Measurements from ENCODE around the gene AKAP13.
"Not testable (repeated sequence)": the region's sequence is repeated elsewhere in the genome, so short reads cannot be mapped to it uniquely, and the experiment has no call there.

Gene AKAP13, protein sequence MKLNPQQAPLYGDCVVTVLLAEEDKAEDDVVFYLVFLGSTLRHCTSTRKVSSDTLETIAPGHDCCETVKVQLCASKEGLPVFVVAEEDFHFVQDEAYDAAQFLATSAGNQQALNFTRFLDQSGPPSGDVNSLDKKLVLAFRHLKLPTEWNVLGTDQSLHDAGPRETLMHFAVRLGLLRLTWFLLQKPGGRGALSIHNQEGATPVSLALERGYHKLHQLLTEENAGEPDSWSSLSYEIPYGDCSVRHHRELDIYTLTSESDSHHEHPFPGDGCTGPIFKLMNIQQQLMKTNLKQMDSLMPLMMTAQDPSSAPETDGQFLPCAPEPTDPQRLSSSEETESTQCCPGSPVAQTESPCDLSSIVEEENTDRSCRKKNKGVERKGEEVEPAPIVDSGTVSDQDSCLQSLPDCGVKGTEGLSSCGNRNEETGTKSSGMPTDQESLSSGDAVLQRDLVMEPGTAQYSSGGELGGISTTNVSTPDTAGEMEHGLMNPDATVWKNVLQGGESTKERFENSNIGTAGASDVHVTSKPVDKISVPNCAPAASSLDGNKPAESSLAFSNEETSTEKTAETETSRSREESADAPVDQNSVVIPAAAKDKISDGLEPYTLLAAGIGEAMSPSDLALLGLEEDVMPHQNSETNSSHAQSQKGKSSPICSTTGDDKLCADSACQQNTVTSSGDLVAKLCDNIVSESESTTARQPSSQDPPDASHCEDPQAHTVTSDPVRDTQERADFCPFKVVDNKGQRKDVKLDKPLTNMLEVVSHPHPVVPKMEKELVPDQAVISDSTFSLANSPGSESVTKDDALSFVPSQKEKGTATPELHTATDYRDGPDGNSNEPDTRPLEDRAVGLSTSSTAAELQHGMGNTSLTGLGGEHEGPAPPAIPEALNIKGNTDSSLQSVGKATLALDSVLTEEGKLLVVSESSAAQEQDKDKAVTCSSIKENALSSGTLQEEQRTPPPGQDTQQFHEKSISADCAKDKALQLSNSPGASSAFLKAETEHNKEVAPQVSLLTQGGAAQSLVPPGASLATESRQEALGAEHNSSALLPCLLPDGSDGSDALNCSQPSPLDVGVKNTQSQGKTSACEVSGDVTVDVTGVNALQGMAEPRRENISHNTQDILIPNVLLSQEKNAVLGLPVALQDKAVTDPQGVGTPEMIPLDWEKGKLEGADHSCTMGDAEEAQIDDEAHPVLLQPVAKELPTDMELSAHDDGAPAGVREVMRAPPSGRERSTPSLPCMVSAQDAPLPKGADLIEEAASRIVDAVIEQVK (N-terminal part only)

DNA sequence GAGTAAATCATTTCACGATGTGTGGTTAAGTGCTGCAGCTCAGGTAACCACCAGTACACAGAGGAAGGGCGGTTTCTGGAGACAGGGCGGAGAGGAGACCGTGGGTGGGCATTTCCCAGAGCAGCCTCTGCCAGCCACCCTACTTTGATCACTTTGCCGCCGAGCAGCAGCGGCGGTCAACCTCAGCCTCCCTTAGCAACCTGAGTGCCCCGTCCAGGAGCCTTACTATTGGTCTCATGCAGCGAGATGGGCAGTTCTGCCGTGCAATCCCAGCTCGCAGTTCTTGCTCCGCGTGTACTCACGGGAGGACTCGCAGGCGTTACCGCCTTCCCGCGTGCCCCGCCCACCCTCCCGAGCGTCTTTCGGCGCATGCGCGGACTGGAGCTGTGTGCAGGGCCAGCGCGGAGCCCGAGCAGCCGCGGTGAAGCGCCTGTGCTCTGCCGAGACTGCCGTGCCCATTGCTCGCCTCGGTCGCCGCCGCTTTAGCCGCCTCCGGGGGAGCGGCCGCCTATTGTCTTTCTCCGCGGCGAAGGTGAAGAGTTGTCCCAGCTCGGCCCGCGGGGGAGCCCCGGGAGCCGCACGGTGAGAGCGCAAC lies at the start of gene AKAP13:
TSS of gene AKAP13 (plus strand) at position 387 of the 595 bp plus-strand sequence. CDS start 105,118 bp downstream, outside the sequence.
- peak; percentile 95 for DNase-seq

DNA sequence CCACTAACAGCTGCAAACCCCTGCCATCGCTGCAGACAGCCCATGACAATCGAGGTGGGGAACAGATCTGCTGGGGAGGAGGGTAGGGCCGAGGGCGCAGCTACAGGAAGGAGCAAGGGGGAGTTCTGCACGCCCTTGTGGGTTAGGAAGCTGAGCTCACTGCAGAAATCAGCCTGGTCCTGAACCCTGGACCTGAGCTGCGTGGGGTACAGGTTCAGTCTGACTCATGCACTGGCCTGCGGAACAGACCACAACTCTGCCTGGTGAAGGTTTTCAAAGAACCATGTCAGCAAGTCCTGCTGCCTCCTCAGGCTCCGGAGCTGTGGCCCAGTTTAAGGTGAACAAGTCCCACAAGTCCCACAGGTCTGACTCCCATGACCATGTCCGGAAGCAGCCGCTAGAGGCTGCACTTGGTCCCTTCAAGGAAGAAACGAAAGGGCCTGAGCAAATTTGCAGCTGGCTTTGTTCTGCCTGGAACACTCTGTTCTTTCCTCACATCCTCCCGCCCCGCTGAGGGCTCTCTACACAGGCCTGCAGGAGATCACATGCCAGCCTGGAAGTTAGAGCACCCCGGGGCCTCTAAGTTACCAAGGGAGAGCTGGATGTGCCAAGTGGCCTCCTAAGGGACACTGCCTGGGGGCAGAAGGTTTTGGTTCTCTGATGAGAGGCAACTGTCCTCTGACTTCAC lies 49.4 kb upstream of the AKAP13 start:
- peak; percentile 46 for DNase-seq

DNA sequence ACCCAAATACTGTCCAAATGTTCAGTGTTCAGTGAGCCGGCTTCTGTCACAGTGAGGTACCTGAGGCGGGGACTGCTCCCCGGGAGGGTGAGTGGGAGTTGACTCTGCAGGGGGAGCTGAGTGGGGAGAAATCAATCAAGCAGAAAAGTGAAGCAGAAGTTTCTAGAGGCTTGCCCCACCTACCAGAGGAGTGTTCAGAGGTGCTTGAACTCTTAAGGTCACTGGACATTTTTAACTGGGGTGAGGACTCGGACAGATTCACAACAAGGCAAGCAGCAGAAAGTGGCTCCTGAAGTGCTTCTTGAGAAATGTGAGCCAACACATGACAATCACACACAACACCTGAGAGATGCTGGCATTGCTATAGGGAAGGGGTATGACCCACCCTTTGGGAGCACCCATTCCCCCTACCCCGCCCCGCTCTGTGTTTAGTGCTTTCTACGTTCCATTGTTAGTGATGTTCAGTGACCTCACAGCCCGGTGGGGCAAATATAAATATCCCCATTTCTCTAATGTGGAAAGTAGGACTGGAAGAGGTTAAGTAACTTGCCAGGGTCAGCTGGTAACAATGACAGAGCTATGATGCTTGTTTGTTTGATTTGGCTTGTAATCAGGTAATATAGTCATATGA lies 48.6 kb upstream of the AKAP13 start:
- DNase-seq: no peak

DNA sequence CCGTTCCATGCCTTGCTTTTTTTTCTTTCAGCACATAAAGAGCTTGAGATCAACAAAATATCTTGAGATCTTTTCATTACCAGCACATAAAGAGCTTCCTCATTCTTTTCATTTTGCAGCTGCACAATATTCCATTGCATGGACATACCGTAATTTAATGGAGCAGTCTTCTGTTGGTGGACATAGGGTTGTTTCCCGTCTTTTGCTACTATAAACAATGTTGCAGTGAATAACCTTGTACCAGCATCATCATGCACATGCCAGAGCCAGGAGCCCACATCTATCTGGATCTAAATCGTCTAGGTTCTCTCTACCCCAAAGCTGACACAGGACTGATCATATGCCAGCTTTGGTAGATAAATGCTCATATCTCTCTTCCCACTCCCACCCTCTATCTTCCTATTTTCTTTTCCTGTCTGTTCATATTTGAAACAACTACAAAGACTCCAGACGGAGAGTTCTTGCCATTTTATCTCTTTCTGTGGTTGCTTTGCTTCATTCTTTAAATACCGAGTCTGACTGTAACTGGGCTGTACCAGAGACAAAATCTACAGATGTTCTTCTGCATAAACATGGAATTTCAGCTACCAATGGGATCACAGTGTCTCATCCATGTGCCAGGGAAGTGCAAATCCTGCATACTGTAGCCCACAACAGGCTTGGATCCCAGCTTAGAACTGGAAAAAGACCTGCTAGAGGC lies 47.1 kb upstream of the AKAP13 start:
- no peak for DNase-seq

DNA sequence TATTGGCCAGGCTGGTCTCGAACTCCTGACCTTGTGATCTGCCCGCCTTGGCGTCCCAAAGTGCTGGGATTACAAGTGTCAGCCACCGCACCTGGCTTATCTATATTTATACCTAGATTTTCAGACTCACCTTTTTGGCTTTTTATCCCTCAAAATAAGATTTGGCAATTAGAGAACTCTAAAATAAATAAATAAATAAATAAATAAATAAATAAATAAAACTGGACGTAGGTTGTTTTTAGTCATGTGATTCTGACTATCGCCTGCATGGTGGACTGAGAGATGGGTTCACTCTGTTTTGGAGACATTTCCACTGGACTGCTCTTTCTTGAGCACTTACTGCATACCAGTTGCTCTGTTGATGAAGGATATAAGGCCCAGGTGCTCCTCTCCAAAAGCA lies 46.2 kb upstream of the AKAP13 start:
- no peak for DNase-seq

DNA sequence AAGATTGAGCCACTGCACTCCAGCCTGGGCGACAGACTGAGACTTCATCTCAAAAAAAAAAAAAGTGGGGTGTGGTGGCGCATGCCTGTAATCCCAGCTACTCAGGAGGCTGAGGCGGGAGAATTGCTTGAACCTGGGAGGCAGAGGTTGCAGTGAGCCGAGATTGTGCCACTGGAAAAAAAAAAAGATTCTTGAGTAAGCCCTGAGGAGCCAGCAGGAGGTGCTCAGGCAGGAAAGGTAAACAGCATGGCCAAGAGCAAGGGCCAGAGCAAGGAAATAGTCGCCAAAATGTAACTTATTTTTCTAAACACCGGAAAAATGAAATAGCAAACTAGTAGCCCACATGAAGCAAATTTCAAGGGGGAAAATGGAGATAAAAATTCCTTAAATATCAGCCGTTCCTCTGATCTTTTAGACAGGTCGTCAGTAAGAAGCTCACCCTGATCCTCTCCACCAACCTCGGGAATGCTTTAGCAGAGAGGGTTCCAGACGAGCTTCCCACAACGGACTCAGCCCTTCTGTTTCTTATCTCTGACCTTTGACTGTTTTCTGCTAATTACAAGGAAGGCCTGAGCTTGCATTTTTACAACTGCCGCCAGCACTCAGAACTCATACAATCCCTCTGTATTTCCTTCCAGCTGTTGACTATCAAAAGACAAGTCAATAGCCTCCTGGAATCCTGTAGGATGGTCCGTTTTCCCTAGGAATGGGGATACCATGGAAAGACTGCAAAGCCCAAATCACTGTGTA lies 45.0 kb upstream of the AKAP13 start:
- no peak for DNase-seq

DNA sequence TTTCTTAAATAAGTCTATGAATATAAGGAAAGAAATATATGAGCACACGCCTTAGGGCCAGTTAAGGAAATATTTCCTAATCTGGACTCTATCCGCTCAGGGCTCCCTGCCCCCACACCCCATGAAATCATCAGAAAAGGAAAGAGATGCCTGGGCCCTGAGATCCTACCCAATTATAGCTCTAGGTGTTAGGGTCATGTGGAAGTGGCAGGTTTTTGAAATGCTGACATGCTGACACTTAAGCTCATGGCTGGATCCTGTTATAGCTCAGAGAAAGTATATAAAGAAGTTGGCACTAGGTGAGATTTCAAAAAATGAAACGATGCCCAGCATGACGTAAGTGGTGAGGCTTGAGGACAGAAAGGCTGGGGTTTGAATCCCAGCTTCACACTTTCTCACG lies 43.5 kb upstream of the AKAP13 start:
- DNase-seq: no peak

DNA sequence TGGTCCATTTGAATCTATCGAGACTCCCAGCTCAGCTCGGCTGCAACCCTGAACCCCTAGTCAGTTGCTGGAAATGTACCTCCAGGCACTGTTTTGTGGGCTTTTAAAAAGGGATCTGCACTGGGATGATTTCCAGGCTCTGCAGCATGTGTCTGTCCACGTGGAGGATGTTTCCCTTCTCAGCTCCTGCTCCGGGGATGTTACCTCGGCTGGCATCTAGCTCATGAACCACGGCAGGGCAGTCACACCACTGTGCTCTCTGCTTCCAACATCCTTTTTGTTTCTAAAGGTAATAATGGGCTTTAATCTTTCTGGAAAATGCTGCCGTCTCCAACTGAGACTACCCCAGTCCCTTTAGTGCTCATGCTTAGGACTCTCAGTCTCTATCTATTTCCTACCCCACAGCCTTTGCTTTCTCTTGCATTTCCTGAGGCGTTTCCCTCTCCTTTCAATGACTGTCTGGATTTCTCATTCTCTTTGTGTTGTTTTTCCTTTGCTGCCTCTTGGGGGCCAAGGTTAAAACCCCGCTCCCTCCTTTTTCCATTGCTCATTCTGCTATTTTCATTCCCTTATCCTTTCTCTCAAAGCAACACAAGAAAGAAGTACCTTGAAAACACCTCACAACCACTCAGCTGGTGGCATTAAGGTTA lies 42.9 kb upstream of the AKAP13 start:
- DNase-seq: no peak

DNA sequence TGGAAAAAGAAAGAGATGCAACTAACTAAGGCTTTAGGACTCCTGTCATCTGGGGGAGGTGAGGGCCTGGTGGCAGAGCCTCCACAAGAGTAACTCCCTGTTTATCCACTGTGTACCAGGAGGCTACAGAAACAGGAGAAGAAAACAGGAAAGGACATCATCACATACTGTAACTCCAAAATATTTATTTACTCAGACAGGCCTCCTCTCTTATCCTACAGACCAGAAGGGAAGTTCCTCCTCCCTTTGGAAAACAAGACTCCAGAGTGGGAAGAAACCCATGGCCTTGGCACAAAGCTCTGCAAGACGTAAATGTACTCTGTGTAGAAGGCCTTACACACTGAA lies 40.1 kb upstream of the AKAP13 start:
- no peak for DNase-seq

DNA sequence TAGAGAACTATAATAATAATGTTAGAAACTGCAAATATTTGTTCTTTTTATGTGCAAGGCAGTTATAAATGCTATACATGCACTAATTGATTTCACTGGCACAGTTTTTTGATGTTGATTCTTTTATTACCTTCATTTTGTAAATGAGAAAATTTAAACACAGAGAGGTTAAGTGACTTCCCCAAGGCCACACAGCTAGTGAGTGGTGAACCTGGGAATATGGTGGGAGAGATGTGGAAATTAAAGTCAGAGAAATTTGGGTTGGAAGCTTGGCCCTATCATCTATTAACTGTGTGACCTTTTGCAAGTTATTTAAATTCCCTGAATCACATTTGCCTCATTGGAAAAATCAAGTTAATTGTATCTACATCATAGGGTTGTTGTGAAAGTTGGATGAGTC lies 39.6 kb upstream of the AKAP13 start:
- DNase-seq: no peak

DNA sequence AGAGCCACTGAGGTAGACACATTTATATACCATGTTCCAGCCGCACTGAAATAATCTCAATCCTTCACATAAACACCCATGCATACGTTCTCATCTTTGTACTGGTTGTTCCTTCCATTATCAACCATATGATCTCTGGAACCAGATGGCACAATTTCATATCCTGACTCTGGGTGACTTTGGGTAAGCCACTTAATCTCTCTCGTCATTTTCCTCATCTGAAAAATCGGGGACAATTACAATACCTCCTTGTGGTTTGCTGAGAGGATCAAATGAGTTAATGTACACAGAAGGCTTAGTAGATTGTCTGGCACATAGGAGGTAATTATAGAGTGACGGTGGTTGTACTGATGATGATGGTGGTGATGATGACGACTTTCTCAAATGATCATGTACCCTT lies 38.2 kb upstream of the AKAP13 start:
- DNase-seq: not testable (repeated sequence)

DNA sequence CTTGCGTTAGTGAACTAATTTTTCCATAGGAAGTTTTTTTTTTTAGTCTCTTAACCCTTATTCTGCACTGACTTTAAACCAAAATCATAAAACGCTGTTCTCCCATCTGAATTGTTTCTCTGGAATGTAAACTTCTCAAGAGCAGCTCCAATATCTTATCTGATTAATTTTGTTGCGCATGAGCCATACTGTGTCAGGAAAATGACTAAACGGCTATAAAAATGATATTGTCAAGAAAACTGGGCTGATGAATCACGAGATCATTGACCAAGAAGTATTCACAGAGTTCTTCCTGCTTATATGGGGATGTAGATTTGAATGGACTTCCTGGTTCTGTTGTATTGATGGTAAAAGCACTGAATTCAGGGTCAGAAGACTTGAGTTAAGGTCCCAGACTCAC lies 37.0 kb upstream of the AKAP13 start:
- not testable (repeated sequence) for DNase-seq

DNA sequence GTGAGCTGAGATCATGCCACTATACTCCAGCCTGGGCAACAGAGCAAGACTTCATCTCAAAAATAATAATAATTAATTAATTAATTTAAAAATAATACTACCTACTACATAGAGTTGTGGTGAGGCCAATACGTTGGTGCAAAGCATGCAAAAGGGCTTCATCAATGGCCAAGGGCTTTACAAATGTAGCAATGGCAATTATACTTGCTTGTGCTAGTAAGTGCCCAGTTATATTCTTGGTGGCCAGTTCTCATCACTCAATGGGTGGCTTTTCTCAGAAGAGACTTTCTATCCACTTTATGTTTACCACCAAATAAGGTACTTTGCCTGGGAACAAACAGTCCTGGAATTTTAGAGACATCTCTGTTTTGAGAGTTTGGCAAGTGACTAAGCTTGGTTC lies 36.2 kb upstream of the AKAP13 start:
- not testable (repeated sequence) for DNase-seq

DNA sequence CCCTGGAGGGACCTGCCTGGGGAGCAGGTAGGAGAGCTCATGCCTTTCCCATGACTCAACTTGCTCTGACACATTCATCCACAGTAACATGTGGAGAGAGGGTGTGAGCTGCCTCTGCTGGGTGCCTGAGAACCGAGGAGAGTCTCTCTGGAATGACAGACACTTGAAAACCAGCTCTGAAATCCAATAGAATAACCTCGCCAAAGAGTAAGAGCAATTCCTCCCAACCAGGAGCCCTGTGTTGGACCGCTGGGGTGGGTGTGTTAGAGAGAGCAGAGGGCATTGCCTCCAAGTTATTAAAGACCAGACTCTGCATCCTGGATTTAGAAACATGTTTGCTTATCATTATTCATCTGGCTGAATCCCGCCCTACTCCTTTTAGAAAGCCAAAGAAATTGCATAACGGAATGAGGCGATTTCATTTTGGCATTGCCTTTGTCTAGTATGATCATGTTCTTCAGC lies 35.7 kb upstream of the AKAP13 start:
- not testable (repeated sequence) for DNase-seq

DNA sequence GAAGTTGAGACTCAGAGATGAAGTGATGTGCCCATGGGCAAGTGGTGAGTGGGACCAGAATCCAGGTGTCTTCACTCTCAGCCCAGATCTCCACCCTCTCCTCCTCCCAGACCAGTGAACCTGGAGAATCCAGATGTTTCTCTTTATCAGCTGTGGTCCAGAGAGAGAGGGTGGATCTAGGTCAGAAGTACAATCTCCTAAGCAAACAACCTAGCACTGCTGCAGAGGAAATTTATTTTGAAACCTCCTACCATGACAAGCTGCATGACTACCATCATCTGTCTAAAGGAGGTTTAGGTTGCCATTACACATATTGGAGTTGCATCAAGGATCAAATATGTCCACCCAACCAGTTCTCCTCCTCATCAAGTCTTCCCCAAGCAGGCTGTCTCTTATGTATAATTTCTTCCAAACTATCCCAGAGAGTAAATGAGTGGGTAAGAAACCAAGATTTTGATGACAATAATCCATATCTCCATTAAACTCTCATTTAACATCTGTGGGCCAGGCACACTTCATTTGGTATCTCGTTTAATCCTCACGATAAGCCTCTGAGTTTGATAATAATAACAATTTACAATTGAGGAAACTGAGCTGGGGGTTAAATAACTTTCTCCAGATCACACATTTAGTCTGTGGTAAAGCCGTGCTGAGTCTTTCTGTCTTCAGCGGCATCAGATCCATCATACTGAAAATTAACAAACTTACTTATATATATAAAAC lies 35.0 kb upstream of the AKAP13 start:
- DNase-seq: not testable (repeated sequence)

DNA sequence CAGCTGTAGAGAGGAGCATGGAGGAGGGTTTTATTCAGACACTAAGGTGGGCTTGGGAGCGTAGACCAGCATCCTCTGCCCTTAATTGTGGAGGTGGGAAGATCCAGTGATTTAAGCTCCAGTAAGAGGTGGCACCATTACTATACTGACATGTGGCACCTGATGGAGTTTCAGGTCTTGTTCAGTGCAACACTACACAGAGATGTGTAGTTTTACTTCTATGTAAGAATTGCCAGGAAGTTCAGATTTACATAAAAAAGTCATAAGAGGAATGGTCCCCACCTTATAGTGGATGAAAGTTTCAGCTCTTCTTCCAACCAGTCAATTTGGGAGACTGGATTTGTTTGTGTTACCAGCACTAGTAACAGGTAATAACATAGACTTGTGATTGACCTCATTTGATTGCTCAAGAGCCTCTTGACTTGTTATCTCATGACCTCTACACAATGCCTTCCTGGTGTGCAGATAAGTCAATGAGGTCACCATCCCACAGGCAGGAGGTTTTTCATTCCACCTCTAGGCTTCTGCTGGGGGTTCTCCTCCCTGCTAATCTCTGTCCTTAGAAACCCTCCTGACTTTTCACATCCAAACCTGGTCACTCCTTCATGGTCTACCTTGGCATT lies 33.8 kb upstream of the AKAP13 start:
- not testable (repeated sequence) for DNase-seq

DNA sequence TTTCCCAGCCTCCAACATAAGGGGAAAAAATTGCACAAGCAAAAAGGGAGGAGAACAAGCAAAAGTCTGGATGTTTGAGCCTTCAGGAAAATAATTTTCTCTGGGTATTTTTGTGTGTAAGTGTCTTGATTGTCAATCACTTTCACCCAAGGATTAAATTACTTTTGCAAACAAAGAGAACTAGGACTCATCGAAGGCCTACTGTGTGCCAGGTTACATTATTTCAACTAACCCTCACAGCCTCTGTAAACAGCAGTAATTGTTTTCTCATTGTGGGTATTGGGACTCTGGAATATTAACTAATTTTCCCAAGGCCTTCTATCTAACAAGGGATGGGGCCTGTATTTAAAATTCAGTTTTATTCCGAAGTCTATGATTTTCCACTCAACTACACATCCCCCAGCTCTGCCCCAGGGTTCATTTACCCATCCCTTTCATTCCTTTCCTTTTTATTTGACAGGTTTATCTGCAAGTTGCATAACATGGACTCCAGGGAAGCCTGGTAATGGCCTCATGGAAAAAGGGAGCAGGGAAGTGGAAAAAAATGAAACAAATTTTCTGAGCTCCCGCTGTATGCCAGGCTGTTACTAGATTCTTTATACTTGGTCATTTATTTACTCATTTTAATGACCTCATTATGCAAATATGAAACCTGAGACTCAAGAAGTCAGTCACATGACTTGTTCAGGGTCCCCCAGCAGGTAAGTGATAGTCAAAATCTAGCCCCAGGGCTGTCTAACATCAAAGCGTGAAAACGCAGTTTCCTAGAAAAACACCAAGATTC lies 32.9 kb upstream of the AKAP13 start:
- not testable (repeated sequence) for DNase-seq

Data from NCI-H1092 treated with DMSO at 0.1 percent for 48 hours (cell line).